ENCODE results near the gene ZYX.
"Not testable (repeated sequence)": the region's sequence is repeated elsewhere in the genome, so short reads cannot be mapped to it uniquely, and the experiment has no call there.

ZYX gene

GRCh38 chr7:143399642-143400041 lies 18.5 kb downstream of the ZYX start:
- FAIRE-seq, result no peak

DNA sequence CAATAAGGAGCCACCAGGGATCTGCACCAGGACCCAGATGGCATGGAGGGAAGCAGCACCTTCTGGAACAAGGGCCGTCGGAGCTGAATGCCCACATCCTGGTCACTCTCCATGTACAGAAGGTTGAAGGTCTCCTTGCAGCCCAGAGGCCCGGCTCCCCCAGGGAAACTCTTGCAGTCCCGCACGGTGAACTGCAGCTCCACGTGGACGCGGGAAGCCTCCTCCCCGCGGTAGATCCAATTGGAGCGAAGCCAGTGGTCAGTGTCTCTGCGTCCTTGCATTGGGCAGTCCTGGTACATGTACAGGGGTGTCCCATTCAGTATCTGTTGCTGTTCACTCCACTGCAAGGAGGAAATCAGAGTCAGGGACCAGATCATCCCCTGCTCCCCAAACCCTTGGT lies 20.1 kb downstream of the ZYX start:
- no peak for FAIRE-seq

GRCh38 chr7:143402233-143402632 lies 21.1 kb downstream of the ZYX start:
- not testable (repeated sequence) for FAIRE-seq

- no peak for FAIRE-seq
Observed at GRCh38 chr7:143405173-143406001, 24.2 kb downstream of the ZYX start.

GRCh38 chr7:143406002-143406357 lies 24.8 kb downstream of the ZYX start:
- no peak for FAIRE-seq

DNA sequence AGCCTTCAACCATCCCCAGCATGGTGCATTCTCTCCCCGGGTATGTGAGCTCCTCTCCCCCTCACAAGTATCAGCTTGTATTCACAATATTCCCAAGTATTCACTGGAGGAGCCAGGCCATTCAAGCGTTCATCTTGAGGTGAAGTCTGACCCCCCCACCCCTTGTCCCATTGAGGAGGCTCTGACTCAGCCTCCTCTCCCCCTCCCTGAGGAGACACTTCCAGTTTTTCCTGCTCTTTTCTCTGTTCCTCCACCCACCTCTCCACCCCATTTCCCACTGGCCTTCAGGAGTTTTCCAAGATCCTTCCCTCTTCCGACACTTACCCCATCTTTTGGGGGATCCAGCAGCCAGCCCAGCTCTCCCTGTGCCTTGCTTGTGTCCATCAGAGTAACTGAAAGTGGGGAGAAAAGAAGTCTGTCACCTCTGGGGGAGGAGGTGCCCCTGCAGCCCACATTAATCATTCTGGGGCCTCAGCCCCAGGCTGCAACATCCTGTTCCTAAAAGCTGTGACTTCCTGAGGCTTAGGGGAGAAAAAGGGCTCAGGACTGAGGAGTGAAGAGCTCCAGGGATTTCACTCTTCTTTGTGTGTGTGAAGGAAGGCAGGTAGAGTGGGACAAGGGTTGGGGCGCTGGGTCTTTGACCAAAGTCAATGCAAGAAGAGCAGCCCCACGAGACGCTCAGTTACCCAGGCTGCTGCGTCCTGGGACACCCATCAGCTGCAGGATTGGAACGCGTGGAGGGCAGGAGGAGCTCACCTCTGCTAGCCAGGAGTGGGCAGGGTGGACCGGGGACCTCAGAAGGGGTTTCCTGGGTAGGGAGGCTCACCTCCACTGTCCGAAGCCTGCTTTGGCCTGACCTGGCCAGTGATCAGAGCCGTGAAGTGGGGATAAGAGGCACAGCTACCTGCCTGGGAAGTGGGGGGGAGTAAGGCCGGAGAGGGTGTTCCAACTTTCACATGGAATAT lies 26.4 kb downstream of the ZYX start:
- FAIRE-seq, result no peak

GRCh38 chr7:143408252-143408685 lies 27.1 kb downstream of the ZYX start:
- FAIRE-seq, result no peak

- FAIRE-seq, result no peak
Observed at GRCh38 chr7:143408686-143409561, 27.8 kb downstream of the ZYX start, which contains the start of gene EPHA1. TSS of gene EPHA1 (minus strand) at chr7:143408856. CDS start at chr7:143408805, 51 bp downstream.

GRCh38 chr7:143410521-143411004 lies 29.4 kb downstream of the ZYX start:
- FAIRE-seq, result no peak

DNA sequence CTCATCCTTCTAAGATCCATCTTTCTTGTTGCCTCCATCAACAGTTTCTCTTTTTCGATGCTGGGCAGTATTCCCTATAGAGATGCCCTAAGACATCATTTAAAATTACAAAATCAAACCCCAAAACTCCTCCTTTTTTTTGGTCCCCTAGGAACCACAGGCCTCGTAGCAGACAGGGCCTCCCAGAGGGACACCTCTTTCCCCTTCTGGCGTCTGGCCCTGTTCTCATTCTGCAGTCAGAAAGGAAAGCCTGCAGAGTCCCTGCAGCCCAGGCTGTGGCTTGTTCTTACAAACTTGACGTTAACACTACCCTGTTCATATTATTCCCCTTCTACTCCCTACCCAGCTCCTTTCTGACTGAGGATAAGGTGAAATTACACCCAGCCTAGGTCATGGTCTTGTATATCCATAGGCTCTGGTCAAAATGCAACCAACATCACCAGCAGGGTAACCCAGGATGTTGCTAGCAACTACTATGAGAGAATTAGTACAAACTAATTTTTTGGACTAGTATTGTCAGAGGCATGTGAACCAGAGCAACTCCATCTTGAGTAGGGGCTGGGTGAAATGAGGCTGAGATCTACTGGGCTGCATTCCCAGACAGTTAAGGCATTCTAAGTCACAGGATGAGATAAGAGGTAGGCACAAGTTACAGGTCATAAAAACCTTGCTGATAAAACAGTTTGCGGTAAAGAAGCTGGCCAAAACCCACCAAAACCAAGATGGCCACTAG lies 31.0 kb downstream of the ZYX start:
- FAIRE-seq, result no peak

- no peak for FAIRE-seq
Observed at GRCh38 chr7:143413123-143413522, 32.0 kb downstream of the ZYX start.

DNA sequence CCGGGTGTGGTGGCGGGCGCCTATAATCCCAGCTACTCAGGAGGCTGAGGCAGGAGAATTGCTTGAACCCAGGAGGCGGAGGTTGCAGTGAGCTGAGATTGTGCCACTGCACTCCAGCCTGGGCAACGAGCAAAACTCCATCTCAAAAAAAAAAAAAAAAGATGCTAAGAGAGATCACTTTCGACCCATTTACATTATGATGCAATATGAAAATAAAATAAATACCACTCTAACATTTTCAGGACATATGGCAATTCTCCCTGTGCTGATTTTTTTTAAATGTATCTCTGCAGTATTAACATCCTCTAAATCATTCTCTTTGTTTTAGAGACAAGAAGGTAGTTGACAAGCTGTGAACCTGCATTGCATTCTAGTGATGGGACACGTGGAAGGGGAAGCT lies 34.1 kb downstream of the ZYX start:
- FAIRE-seq, result not testable (repeated sequence)

GRCh38 chr7:143415742-143416397 lies 34.7 kb downstream of the ZYX start:
- no peak for FAIRE-seq

GRCh38 chr7:143416565-143417149 lies 35.5 kb downstream of the ZYX start:
- peak; percentile 51 for FAIRE-seq

GRCh38 chr7:143417734-143418383 lies 36.7 kb downstream of the ZYX start:
- FAIRE-seq, result no peak

- FAIRE-seq, result no peak
Observed at GRCh38 chr7:143418681-143419458, 37.7 kb downstream of the ZYX start.

DNA sequence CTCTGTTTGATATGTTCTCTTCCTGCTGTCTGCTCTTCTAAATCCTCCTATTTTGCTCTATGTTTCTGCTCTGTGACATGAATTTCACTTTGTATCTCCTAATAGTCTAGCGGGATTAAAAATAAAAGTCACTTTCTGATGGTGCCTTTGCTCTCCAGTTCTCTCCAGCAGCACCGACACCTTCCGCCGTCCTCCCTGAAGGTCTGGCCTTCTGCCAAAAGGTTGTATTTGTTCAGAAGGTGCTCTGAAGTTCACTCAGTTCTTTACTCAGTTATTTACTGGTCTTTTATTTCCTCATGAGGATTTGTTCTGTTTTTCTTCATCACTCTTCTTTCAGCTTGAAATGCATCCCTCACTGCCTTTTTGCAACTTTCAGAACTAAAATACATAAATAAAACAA lies 38.7 kb downstream of the ZYX start:
- no peak for FAIRE-seq

DNA sequence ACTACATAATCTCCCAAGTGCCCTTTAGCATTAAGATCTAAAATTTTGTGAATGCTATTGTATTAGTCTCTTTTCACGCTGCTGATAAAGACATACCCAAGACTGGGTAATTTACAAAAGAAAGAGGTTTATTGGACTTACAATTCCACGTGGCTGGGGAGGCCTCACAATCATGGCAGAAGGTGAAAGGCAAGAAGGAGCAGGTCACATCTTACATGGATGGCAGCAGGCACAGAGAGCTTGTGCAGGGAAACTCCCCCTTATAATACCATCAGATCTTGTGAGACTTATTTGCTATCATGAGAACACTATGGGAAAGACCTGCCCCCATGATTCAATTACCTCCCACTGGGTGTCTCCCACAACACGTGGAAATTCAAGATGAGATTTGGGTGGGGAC lies 39.5 kb downstream of the ZYX start:
- FAIRE-seq, result not testable (repeated sequence)

GRCh38 chr7:143422033-143422432 lies 40.9 kb downstream of the ZYX start:
- no peak for FAIRE-seq
